HEK293T (cell line): ENCODE results near the gene PDIA5.

Experiments used
- BHLHE40 ChIP-seq: fragments of 450-650 bp; IDR thresholded peaks from 2 replicates; pipeline ENCODE4 v1.6.1; 2016; ENCODE audit warnings: mild to moderate bottlenecking, moderate library complexity, borderline replicate concordance
- ELF4 ChIP-seq: fragments of 450-650 bp; IDR thresholded peaks from 2 replicates; pipeline ENCODE4 v1.6.1; 2017; ENCODE audit warnings: antibody characterized with exemption
- FOXA1 ChIP-seq: fragments of 450-650 bp; IDR thresholded peaks from 2 replicates; pipeline ENCODE4 v1.6.1; 2016; ENCODE audit warnings: mild to moderate bottlenecking
- FOXK2 ChIP-seq: fragments of 450-650 bp; IDR thresholded peaks from 2 replicates; pipeline ENCODE4 v1.6.1; 2016; ENCODE audit warnings: mild to moderate bottlenecking
- FOXM1 ChIP-seq: fragments of 450-650 bp; IDR thresholded peaks from 2 replicates; pipeline ENCODE4 v1.6.1; 2017; ENCODE audit warnings: mild to moderate bottlenecking, borderline replicate concordance
- HDGF ChIP-seq: fragments of 450-650 bp; IDR thresholded peaks from 2 replicates; pipeline ENCODE4 v1.6.1; 2017; ENCODE audit warnings: antibody characterized with exemption, borderline replicate concordance
- L3MBTL2 ChIP-seq: fragments of 450-650 bp; conservative IDR thresholded peaks from 2 replicates; pipeline ENCODE4 v1.6.1; 2016; ENCODE audit warnings: mild to moderate bottlenecking
- LEF1 ChIP-seq: fragments of 450-650 bp; IDR thresholded peaks from 2 replicates; pipeline ENCODE4 v1.6.1; 2017; ENCODE audit warnings: mild to moderate bottlenecking, borderline replicate concordance
- NFRKB ChIP-seq: fragments of 450-650 bp; IDR thresholded peaks from 2 replicates; pipeline ENCODE4 v1.6.1; 2016; ENCODE audit warnings: mild to moderate bottlenecking, moderate library complexity
- SP1 ChIP-seq: fragments of 450-650 bp; IDR thresholded peaks from 2 replicates; pipeline ENCODE4 v1.6.1; 2017
- SUZ12 ChIP-seq: fragments of 450-650 bp; IDR thresholded peaks from 2 replicates; pipeline ENCODE4 v1.6.1; 2016; ENCODE audit warnings: mild to moderate bottlenecking
- ZNF384 ChIP-seq: fragments of 450-650 bp; IDR thresholded peaks from 2 replicates; pipeline ENCODE4 v1.6.1; 2016

DNA sequence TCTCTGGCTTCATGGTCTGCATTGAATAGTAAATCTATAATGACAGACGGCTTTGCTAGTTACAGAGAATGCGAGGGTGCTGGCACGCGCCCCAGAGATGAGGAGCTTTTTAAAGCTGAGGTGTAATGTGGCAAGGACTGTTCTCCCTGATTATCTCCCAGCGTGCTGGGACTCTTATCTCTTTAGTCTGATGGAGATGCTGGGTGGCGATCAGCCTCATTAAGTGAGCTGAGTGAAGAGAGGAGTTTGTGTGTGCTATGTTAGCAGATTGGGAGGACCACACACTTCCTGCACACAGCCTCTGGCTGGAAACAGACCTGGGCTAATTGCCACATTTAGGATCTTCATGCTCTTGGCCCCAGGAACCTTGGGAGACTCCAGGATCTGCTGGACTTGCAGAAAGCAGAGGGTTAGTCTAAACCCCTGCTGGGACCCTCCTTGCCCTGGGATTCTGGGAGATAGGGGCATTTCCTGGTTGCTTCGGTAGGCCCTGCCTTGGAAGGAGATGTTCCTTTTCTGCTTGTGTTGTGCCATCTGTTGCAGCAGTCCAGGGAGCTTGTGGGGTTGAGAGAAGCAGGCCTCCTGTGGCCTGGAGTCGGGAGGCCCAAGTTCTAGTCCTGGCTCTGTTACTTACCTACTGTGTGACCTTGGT, 15.0 kb downstream of the PDIA5 start:
- TF ChIP-seq BHLHE40 (no peak), HDGF (no peak), ELF4 (no peak), LEF1 (no peak), SUZ12 (no peak), ZNF384 (no peak), FOXM1 (no peak), NFRKB (no peak), SP1 (no peak), L3MBTL2 (no peak), FOXK2 (no peak), FOXA1 (no peak)
